LNCaP clone FGC (cell line): ENCODE results near the gene CDKN2B-AS1.

Experiments used
- DNase-seq: peaks from one replicate; pipeline ENCODE4 v3.0.0-alpha.2; 2011; ENCODE audit warnings: low read depth
- H3K4me3 ChIP-seq: 2 replicates; pipeline ENCODE4 v1.5.1; 2011; ENCODE audit warnings: mild to moderate bottlenecking, low read depth, low read length, control low read depth
- CTCF ChIP-seq: IDR thresholded peaks from 2 replicates; pipeline ENCODE4 v1.5.1; 2012; ENCODE audit warnings: mild to moderate bottlenecking; ENCODE audit not compliant: control insufficient read depth, insufficient read depth; ENCODE audit errors: extremely low read depth

CDKN2B-AS1 gene

GRCh38 chr9:22078081-22078480, 83.5 kb downstream of the CDKN2B-AS1 start:
- no peak for DNase-seq
- no peak for TF ChIP-seq CTCF
- no peak overlapping the region for H3K4me3 ChIP-seq

- DNase-seq: no peak
- no peak for TF ChIP-seq CTCF
- no peak overlapping the region for H3K4me3 ChIP-seq
Measured at GRCh38 chr9:22079873-22080341, 85.3 kb downstream of the CDKN2B-AS1 start.

- DNase-seq: no peak
Measured at GRCh38 chr9:22084336-22085035, 89.9 kb downstream of the CDKN2B-AS1 start.

GRCh38 chr9:22088053-22088716, 93.6 kb downstream of the CDKN2B-AS1 start:
- TF ChIP-seq CTCF: no peak
- no peak for DNase-seq
- no peak overlapping the region for H3K4me3 ChIP-seq

More at GRCh38 chr9:22084336-22085035, 89.9 kb downstream of the CDKN2B-AS1 start:
- TF ChIP-seq CTCF: no peak
- H3K4me3 ChIP-seq: no peak overlapping the region

GRCh38 chr9:22088717-22089061, 94.1 kb downstream of the CDKN2B-AS1 start:
- H3K4me3 ChIP-seq: no peak overlapping the region
- peak; percentile 97 for DNase-seq
- no peak for TF ChIP-seq CTCF

- TF ChIP-seq CTCF: no peak
- no peak for DNase-seq
- H3K4me3 ChIP-seq: no peak overlapping the region
Measured at GRCh38 chr9:22097707-22098106, 103.1 kb downstream of the CDKN2B-AS1 start.
